Measurements from ENCODE around the gene RYR2. TPM values are rescaled to one million over a fixed set of nuclear protein-coding genes. Genes with fewer than 3 reads are reported as not detected.

Gene RYR2
- total RNA-seq, 1 donor from 2014 or later = 47.0 TPM

GRCh38 chr1:237525102-237525501 lies 483.1 kb downstream of the RYR2 start:
- TF ChIP-seq, protein P1, sequence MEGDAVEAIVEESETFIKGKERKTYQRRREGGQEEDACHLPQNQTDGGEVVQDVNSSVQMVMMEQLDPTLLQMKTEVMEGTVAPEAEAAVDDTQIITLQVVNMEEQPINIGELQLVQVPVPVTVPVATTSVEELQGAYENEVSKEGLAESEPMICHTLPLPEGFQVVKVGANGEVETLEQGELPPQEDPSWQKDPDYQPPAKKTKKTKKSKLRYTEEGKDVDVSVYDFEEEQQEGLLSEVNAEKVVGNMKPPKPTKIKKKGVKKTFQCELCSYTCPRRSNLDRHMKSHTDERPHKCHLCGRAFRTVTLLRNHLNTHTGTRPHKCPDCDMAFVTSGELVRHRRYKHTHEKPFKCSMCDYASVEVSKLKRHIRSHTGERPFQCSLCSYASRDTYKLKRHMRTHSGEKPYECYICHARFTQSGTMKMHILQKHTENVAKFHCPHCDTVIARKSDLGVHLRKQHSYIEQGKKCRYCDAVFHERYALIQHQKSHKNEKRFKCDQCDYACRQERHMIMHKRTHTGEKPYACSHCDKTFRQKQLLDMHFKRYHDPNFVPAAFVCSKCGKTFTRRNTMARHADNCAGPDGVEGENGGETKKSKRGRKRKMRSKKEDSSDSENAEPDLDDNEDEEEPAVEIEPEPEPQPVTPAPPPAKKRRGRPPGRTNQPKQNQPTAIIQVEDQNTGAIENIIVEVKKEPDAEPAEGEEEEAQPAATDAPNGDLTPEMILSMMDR (IDR thresholded peaks at IDR 0.05; ENCODE audit: partially characterized antibody, unreplicated experiment) = no peak
- H3K4me1 Mint-ChIP-seq (ENCODE audit: low read depth, unreplicated experiment) = no peaks in the 10 kb centered on the region
- no peaks in the 10 kb centered on the region for H3K27me3 Mint-ChIP-seq (ENCODE audit: unreplicated experiment)

DNA sequence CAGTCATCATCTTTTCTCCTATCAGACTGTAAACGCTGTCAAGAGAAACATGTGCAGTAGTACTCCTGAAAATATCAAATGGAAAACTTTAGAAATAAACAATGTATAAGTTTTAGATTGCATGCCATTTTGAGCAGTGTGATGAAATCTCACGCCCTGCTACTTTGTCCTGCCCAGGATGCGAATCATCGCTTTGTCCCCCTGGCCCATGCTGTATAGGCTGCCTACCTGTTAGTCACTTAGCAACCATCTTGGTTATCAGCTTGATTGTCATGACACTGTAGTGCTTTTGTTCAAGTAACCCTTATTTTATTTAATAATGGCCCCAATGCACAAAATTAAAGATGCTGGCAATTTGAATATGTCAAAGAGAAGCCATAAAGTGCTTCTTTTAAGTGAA lies 485.8 kb downstream of the RYR2 start:
- Mint-ChIP-seq H3K36me3 (ENCODE audit: unreplicated experiment) (no peaks in the 10 kb centered on the region), H3K27me3 (ENCODE audit: unreplicated experiment) (no peaks in the 10 kb centered on the region), H3K27ac (ENCODE audit: unreplicated experiment) (no peak overlapping the region), H3K4me1 (ENCODE audit: low read depth, unreplicated experiment) (no peaks in the 10 kb centered on the region), H3K9me3 (ENCODE audit: unreplicated experiment) (no peaks in the 10 kb centered on the region), H3K4me3 (ENCODE audit: unreplicated experiment) (no peak overlapping the region)
- TF ChIP-seq, protein P1 (IDR thresholded peaks at IDR 0.05; ENCODE audit: partially characterized antibody, unreplicated experiment) = no peak
- no peak for DNase-seq

More at GRCh38 chr1:237525102-237525501, 483.1 kb downstream of the RYR2 start:
- no peak overlapping the region for H3K4me3 Mint-ChIP-seq (ENCODE audit: unreplicated experiment)
- no peak overlapping the region for H3K27ac Mint-ChIP-seq (ENCODE audit: unreplicated experiment)
- H3K36me3 Mint-ChIP-seq (ENCODE audit: unreplicated experiment) = no peaks in the 10 kb centered on the region
- DNase-seq = no peak
- H3K9me3 Mint-ChIP-seq (ENCODE audit: unreplicated experiment) = no peaks in the 10 kb centered on the region

- Mint-ChIP-seq H3K4me3 (ENCODE audit: unreplicated experiment) (no peak overlapping the region), H3K9me3 (ENCODE audit: unreplicated experiment) (no peaks in the 10 kb centered on the region), H3K36me3 (ENCODE audit: unreplicated experiment) (no peaks in the 10 kb centered on the region), H3K27ac (ENCODE audit: unreplicated experiment) (no peak overlapping the region), H3K27me3 (ENCODE audit: unreplicated experiment) (no peaks in the 10 kb centered on the region), H3K4me1 (ENCODE audit: low read depth, unreplicated experiment) (no peaks in the 10 kb centered on the region)
- TF ChIP-seq, protein P1 (IDR thresholded peaks at IDR 0.05; ENCODE audit: partially characterized antibody, unreplicated experiment) = no peak
- DNase-seq = no peak
Measured at GRCh38 chr1:237528545-237528944, 486.6 kb downstream of the RYR2 start.

- no peak overlapping the region for H3K4me3 Mint-ChIP-seq (ENCODE audit: unreplicated experiment)
- no peak overlapping the region for H3K27ac Mint-ChIP-seq (ENCODE audit: unreplicated experiment)
- TF ChIP-seq, protein P1 (IDR thresholded peaks at IDR 0.05; ENCODE audit: partially characterized antibody, unreplicated experiment) = no peak
- H3K27me3 Mint-ChIP-seq (ENCODE audit: unreplicated experiment) = no peaks in the 10 kb centered on the region
- H3K36me3 Mint-ChIP-seq (ENCODE audit: unreplicated experiment) = no peaks in the 10 kb centered on the region
- no peaks in the 10 kb centered on the region for H3K4me1 Mint-ChIP-seq (ENCODE audit: low read depth, unreplicated experiment)
- no peaks in the 10 kb centered on the region for H3K9me3 Mint-ChIP-seq (ENCODE audit: unreplicated experiment)
- DNase-seq = no peak
Measured at GRCh38 chr1:237539055-237539454, 497.1 kb downstream of the RYR2 start.

- no peaks in the 10 kb centered on the region for H3K4me1 Mint-ChIP-seq (ENCODE audit: low read depth, unreplicated experiment)
- no peaks in the 10 kb centered on the region for H3K9me3 Mint-ChIP-seq (ENCODE audit: unreplicated experiment)
- no peak overlapping the region for H3K4me3 Mint-ChIP-seq (ENCODE audit: unreplicated experiment)
- H3K36me3 Mint-ChIP-seq (ENCODE audit: unreplicated experiment) = no peaks in the 10 kb centered on the region
- H3K27ac Mint-ChIP-seq (ENCODE audit: unreplicated experiment) = no peak overlapping the region
- no peak for DNase-seq
- no peaks in the 10 kb centered on the region for H3K27me3 Mint-ChIP-seq (ENCODE audit: unreplicated experiment)
- TF ChIP-seq, protein P1 (IDR thresholded peaks at IDR 0.05; ENCODE audit: partially characterized antibody, unreplicated experiment) = no peak
Measured at GRCh38 chr1:237542525-237543418, 500.8 kb downstream of the RYR2 start.
